Neural progenitor cell (in vitro differentiated cells): ENCODE data around the gene EFCAB6. TPM values are rescaled to one million over a fixed set of nuclear protein-coding genes. Genes with fewer than 3 reads are reported as not detected.
A peak's percentile ranks its signal among the peaks of the same experiment; 100 is the strongest.

Experiments used
- DNase-seq: peaks from one replicate; pipeline ENCODE4 v3.0.0-alpha.2; 2016; ENCODE audit warnings: low spot score
- H2AFZ ChIP-seq: fragments of 200-600 bp; sonication (generic); replicated peaks from 2 replicates; pipeline ENCODE4 v1.6.1; 2016; ENCODE audit warnings: antibody characterized with exemption
- H3F3A ChIP-seq: fragments of 200-600 bp; sonication (generic); 2 replicates; pipeline ENCODE4 v1.6.1; 2016; ENCODE audit warnings: antibody characterized with exemption, low read depth
- H3K27ac ChIP-seq: fragments of 200-600 bp; sonication (generic); 2 replicates; pipeline ENCODE4 v1.5.1; 2016; ENCODE audit warnings: mild to moderate bottlenecking
- H3K27me3 ChIP-seq: fragments of 200-600 bp; sonication (generic); 2 replicates; pipeline ENCODE4 v1.6.1; 2016; ENCODE audit warnings: mild to moderate bottlenecking, moderate library complexity
- H3K36me3 ChIP-seq: fragments of 200-600 bp; sonication (generic); 2 replicates; pipeline ENCODE4 v1.5.1; 2016
- H3K4me1 ChIP-seq: fragments of 200-600 bp; sonication (generic); 2 replicates; pipeline ENCODE4 v1.6.1; 2016; ENCODE audit warnings: mixed run types
- H3K4me2 ChIP-seq: fragments of 200-600 bp; sonication (generic); 2 replicates; pipeline ENCODE4 v1.6.1; 2016
- H3K4me3 ChIP-seq: fragments of 200-600 bp; sonication (generic); 2 replicates; pipeline ENCODE4 v1.5.1; 2016
- H3K79me2 ChIP-seq: fragments of 200-600 bp; sonication (generic); 2 replicates; pipeline ENCODE4 v1.6.1; 2016; ENCODE audit warnings: low read depth
- H3K9ac ChIP-seq: fragments of 200-600 bp; sonication (generic); 2 replicates; pipeline ENCODE4 v1.6.1; 2016
- H3K9me3 ChIP-seq: fragments of 200-600 bp; sonication (generic); 2 replicates; pipeline ENCODE4 v1.5.1; 2016; ENCODE audit warnings: low read depth
- H4K20me1 ChIP-seq: fragments of 200-600 bp; sonication (generic); 2 replicates; pipeline ENCODE4 v1.6.1; 2016; ENCODE audit warnings: low read depth
- H3K27ac Mint-ChIP-seq: 3 replicates; pipeline ENCODE4 v1.8.0; 2021; ENCODE audit warnings: mixed read lengths
- H3K27me3 Mint-ChIP-seq: 2 replicates; pipeline ENCODE4 v1.8.0; 2022; ENCODE audit warnings: low read depth, mild to moderate bottlenecking, inconsistent platforms, moderate library complexity, mixed read lengths; ENCODE audit not compliant: insufficient read depth
- H3K36me3 Mint-ChIP-seq: 3 replicates; pipeline ENCODE4 v1.8.0; 2021; ENCODE audit warnings: mixed read lengths
- H3K4me1 Mint-ChIP-seq: 3 replicates; pipeline ENCODE4 v1.8.0; 2021; ENCODE audit warnings: mixed read lengths
- H3K4me3 Mint-ChIP-seq: 3 replicates; pipeline ENCODE4 v1.8.0; 2021; ENCODE audit warnings: mild to moderate bottlenecking, moderate library complexity, mixed read lengths
- H3K9me3 Mint-ChIP-seq: 3 replicates; pipeline ENCODE4 v1.8.0; 2020; ENCODE audit warnings: mixed read lengths
- EZH2 ChIP-seq: fragments of 200-600 bp; sonication (generic); IDR thresholded peaks from 2 replicates; pipeline ENCODE4 v1.6.1; 2017; ENCODE audit warnings: antibody characterized with exemption, mild to moderate bottlenecking, moderate library complexity
- EZH2phosphoT487 ChIP-seq: fragments of 200-600 bp; sonication (generic); IDR thresholded peaks from 2 replicates; pipeline ENCODE4 v1.6.1; 2017; ENCODE audit warnings: antibody characterized with exemption
- total RNA-seq: library from RNA; depleted of rRNA; stranded (reverse); fragments of >200 nt; gene quantifications from 2 replicates; pipeline ENCODE4 v1.2.3, GENCODE V29; 2015; ENCODE audit warnings: low replicate concordance
- TF ChIP-seq, protein P1 (sequence below): fragments of 200-600 bp; sonication (generic); IDR thresholded peaks from 2 replicates; pipeline ENCODE4 v1.5.1; 2017; ENCODE audit warnings: antibody characterized with exemption, mild to moderate bottlenecking

EFCAB6 gene
- total RNA-seq, 1 donor from 2014 or later: 4.9 TPM

DNA sequence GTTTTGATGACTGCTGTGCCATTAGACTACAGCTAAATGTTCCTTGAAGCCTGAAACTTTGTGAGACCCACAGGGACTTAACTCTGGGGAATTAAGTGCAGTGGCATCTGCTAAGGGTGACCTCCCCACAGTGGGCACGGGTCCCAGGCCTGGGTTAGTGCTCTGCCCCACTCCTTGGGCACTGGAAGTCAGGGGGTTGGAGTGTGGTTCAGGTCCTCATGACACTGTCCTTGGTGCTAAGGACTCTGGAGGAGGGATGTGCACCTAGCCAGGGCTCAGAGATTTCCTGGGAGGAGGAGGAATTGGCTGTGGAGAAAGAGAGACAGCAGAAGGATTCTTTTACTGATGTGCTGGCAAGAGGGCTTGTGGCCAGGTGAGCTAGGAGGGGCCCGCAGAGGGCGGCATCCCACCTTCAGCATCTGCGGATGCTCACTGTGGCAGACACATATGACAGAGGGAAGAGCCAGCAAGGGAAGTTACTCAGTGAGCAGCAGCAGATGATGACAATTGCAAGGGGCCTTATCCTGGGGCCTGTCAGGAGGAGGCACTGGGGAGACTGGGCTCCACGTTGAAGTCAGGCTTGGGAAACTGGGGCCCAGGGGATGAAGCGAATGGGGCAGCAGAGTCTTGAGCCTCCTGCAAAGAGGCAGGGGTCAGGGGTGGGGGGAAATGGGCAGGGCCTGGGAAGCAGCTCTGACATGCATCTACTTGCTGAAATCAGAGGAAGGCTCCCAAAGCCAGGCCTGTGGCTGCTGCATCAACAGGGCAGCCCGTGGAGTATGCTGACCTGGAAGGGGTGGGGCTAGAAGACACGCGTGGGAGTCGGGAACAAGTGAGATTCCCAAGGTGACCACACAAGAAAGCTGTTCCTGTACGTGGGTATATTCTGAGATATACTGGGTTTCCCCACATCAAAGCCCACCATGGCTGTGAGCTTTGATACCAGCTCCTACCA is 256.3 kb downstream of the EFCAB6 start:
- H3K4me1 ChIP-seq: no peaks in the 10 kb centered on the region
- no peaks in the 10 kb centered on the region for H3K36me3 ChIP-seq
- DNase-seq: no peak
- H4K20me1 ChIP-seq: no peaks in the 10 kb centered on the region
- H3K27me3 Mint-ChIP-seq: peaks cover 2% of the 10 kb centered on the region
- no peak overlapping the region for H3K4me2 ChIP-seq
- peaks cover 5% of the 10 kb centered on the region for H3K36me3 Mint-ChIP-seq
- no peaks in the 10 kb centered on the region for H3K79me2 ChIP-seq
- TF ChIP-seq, protein P1, sequence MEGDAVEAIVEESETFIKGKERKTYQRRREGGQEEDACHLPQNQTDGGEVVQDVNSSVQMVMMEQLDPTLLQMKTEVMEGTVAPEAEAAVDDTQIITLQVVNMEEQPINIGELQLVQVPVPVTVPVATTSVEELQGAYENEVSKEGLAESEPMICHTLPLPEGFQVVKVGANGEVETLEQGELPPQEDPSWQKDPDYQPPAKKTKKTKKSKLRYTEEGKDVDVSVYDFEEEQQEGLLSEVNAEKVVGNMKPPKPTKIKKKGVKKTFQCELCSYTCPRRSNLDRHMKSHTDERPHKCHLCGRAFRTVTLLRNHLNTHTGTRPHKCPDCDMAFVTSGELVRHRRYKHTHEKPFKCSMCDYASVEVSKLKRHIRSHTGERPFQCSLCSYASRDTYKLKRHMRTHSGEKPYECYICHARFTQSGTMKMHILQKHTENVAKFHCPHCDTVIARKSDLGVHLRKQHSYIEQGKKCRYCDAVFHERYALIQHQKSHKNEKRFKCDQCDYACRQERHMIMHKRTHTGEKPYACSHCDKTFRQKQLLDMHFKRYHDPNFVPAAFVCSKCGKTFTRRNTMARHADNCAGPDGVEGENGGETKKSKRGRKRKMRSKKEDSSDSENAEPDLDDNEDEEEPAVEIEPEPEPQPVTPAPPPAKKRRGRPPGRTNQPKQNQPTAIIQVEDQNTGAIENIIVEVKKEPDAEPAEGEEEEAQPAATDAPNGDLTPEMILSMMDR: no peak
- TF ChIP-seq EZH2 (no peak), EZH2phosphoT487 (no peak)
- no peaks in the 10 kb centered on the region for H3F3A ChIP-seq
- H3K4me1 Mint-ChIP-seq: no peaks in the 10 kb centered on the region
- no peak overlapping the region for H3K27ac ChIP-seq
- no peak overlapping the region for H3K27ac Mint-ChIP-seq
- peaks cover 17% of the 10 kb centered on the region for H3K9me3 Mint-ChIP-seq
- H2AFZ ChIP-seq: no peak overlapping the region
- no peak overlapping the region for H3K4me3 Mint-ChIP-seq
- H3K27me3 ChIP-seq: no peaks in the 10 kb centered on the region
- no peaks in the 10 kb centered on the region for H3K9me3 ChIP-seq
- H3K9ac ChIP-seq: no peak overlapping the region
- no peak overlapping the region for H3K4me3 ChIP-seq

DNA sequence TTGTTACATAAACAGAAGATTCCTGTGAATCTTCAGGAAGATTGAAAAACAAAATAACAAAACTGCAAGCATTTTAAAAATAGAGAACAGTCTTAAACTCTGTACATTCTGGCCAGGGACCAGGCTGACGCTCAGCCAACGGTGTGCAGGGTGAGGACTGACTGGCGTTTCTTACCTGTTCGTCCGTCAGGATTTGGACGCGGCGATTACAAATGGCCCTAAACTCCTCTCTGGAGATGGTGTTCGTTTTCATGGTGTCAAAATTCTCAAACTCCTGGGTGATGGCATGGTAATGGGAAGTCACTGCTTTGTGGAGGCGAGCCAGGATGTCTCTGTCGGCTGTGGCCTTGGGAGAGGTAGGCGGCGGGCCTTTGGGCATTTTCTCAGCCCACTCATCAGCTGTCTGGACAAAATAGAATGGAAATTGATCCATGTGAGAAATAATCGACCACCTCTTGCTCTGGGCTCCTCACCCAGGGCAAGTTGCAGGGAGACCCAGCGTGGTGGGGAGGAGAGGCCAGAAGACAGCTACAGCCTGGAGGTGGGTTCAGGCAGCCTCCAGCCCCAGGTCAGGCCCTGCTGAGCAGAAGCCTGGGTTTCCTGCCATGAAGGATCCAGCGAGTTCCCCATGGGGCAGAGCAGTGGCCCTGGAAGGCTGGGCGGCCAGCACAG is 257.3 kb downstream of the EFCAB6 start:
- no peaks in the 10 kb centered on the region for H4K20me1 ChIP-seq
- H2AFZ ChIP-seq: no peak overlapping the region
- H3K27ac ChIP-seq: no peak overlapping the region
- Mint-ChIP-seq H3K4me1 (peaks cover 2% of the 10 kb centered on the region), H3K27ac (no peak overlapping the region), H3K9me3 (peaks cover 17% of the 10 kb centered on the region), H3K27me3 (peaks cover 2% of the 10 kb centered on the region), H3K4me3 (no peak overlapping the region), H3K36me3 (peaks cover 5% of the 10 kb centered on the region)
- no peaks in the 10 kb centered on the region for H3K9me3 ChIP-seq
- TF ChIP-seq EZH2: no peak
- TF ChIP-seq EZH2phosphoT487: no peak
- TF ChIP-seq, protein P1: no peak
- H3F3A ChIP-seq: no peaks in the 10 kb centered on the region
- no peak overlapping the region for H3K4me3 ChIP-seq
- no peak for DNase-seq
- H3K27me3 ChIP-seq: no peaks in the 10 kb centered on the region
- H3K36me3 ChIP-seq: no peaks in the 10 kb centered on the region
- H3K4me1 ChIP-seq: no peaks in the 10 kb centered on the region
- no peak overlapping the region for H3K4me2 ChIP-seq
- H3K9ac ChIP-seq: no peak overlapping the region
- H3K79me2 ChIP-seq: no peaks in the 10 kb centered on the region

DNA sequence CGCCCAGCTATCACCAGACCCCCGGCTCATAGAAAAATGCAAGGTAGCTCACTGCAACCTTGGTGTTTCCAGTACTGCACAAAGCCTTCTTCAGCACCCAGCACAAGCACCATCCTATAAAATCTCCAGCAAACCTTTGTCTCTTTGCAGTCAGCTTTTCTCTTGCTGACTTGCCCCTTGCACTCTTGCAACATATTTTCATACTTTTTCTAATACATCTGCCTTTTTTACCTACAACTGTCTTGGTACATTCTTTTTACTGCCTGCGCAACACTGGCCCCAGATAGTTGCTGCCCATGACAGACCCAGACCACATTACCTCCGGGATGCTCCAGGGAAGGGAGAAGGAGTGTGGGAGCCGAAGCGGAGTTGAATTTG is 257.9 kb downstream of the EFCAB6 start:
- peaks cover 4% of the 10 kb centered on the region for H3K4me1 Mint-ChIP-seq
- H3K9me3 Mint-ChIP-seq: peaks cover 17% of the 10 kb centered on the region
- no peaks in the 10 kb centered on the region for H3K36me3 ChIP-seq
- no peak overlapping the region for H2AFZ ChIP-seq
- no peaks in the 10 kb centered on the region for H3K9me3 ChIP-seq
- H3K27me3 ChIP-seq: no peaks in the 10 kb centered on the region
- no peaks in the 10 kb centered on the region for H3F3A ChIP-seq
- no peak for DNase-seq
- peaks cover 5% of the 10 kb centered on the region for H3K36me3 Mint-ChIP-seq
- H3K4me3 ChIP-seq: no peak overlapping the region
- no peak overlapping the region for H3K4me2 ChIP-seq
- H3K9ac ChIP-seq: no peak overlapping the region
- H4K20me1 ChIP-seq: no peaks in the 10 kb centered on the region
- TF ChIP-seq EZH2: no peak
- H3K4me3 Mint-ChIP-seq: peak overlapping the region; percentile 48
- peaks cover 2% of the 10 kb centered on the region for H3K27me3 Mint-ChIP-seq
- H3K27ac Mint-ChIP-seq: peak overlapping the region; percentile 34
- H3K27ac ChIP-seq: no peak overlapping the region
- H3K4me1 ChIP-seq: no peaks in the 10 kb centered on the region
- no peaks in the 10 kb centered on the region for H3K79me2 ChIP-seq
